HG03139 (cell line): ENCODE results near the gene AKIP1.

Experiments used
- ATAC-seq: cut with Tn5 transposase; IDR thresholded peaks from one replicate; pipeline ENCODE4 v1.9.1; 2021; ENCODE audit not compliant: unreplicated experiment

The AKIP1 gene

GRCh38 chr11:8956860-8957259 lies 45.9 kb downstream of the AKIP1 start:
- ATAC-seq: no peak

GRCh38 chr11:8959546-8960166 lies 48.7 kb downstream of the AKIP1 start:
- no peak for ATAC-seq

- no peak for ATAC-seq
Observed at GRCh38 chr11:8961401-8961800, 50.4 kb downstream of the AKIP1 start.

GRCh38 chr11:8962841-8963240 lies 51.9 kb downstream of the AKIP1 start:
- no peak for ATAC-seq

- peak; percentile 56 for ATAC-seq
Observed at GRCh38 chr11:8963569-8964323, 52.8 kb downstream of the AKIP1 start.

GRCh38 chr11:8964324-8965320 lies 53.6 kb downstream of the AKIP1 start, which contains the start of gene TMEM9B:
Gene TMEM9B (minus strand): TSS chr11:8964442. CDS start chr11:8964313, 129 bp downstream.
- peak; percentile 68 for ATAC-seq

GRCh38 chr11:8967184-8967583 lies 56.2 kb downstream of the AKIP1 start:
- no peak for ATAC-seq
